RPMI8226 (cell line): ENCODE results near the gene SLC17A9.

Source experiments
- DNase-seq: peaks from one replicate; pipeline ENCODE4 v3.0.0-alpha.2; 2015

The SLC17A9 gene

GRCh38 chr20:62952373-62952967 lies at the start of gene SLC17A9:
TSS of gene SLC17A9 (plus strand) at chr20:62952709. CDS start at chr20:62952831, 122 bp downstream.
- peak; percentile 90 for DNase-seq

- DNase-seq = no peak
These were observed 49.4 kb upstream of the SLC17A9 start for GRCh38 chr20:62902926-62903615.

- no peak for DNase-seq
These were observed 46.9 kb upstream of the SLC17A9 start for GRCh38 chr20:62905536-62906117.

- DNase-seq = no peak
These were observed 46.3 kb upstream of the SLC17A9 start for GRCh38 chr20:62906209-62906608.

- no peak for DNase-seq
These were observed 45.7 kb upstream of the SLC17A9 start for GRCh38 chr20:62906647-62907375.

- no peak for DNase-seq
These were observed 44.9 kb upstream of the SLC17A9 start for GRCh38 chr20:62907384-62908317.

- DNase-seq = no peak
These were observed 43.3 kb upstream of the SLC17A9 start for GRCh38 chr20:62908971-62909791.

- no peak for DNase-seq
These were observed 42.2 kb upstream of the SLC17A9 start for GRCh38 chr20:62910217-62910766.

- no peak for DNase-seq
These were observed 41.6 kb upstream of the SLC17A9 start for GRCh38 chr20:62910777-62911497.

GRCh38 chr20:62911701-62912280 lies 40.7 kb upstream of the SLC17A9 start:
- DNase-seq = no peak

- no peak for DNase-seq
These were observed 39.4 kb upstream of the SLC17A9 start for GRCh38 chr20:62913043-62913630.

GRCh38 chr20:62914436-62914835 lies 38.1 kb upstream of the SLC17A9 start:
- no peak for DNase-seq

- DNase-seq = no peak
These were observed 37.5 kb upstream of the SLC17A9 start for GRCh38 chr20:62914970-62915457.

GRCh38 chr20:62916703-62917476 lies 35.6 kb upstream of the SLC17A9 start:
- DNase-seq = no peak

GRCh38 chr20:62917720-62918119 lies 34.8 kb upstream of the SLC17A9 start:
- no peak for DNase-seq

- no peak for DNase-seq
These were observed 34.4 kb upstream of the SLC17A9 start for GRCh38 chr20:62918147-62918546.

GRCh38 chr20:62918831-62919230 lies 33.7 kb upstream of the SLC17A9 start:
- no peak for DNase-seq

- DNase-seq = no peak
These were observed 32.4 kb upstream of the SLC17A9 start for GRCh38 chr20:62920039-62920645.
